ENCODE data around the gene MOCS3. TPM values are rescaled to one million over a fixed set of nuclear protein-coding genes. Genes with fewer than 3 reads are reported as not detected.
A peak's percentile ranks its signal among the peaks of the same experiment; 100 is the strongest.

The MOCS3 gene
- total RNA-seq, 1 donor from 2014 or later = 2.8 TPM

GRCh38 chr20:50928469-50928868 lies 30.1 kb upstream of the MOCS3 start:
- intact Hi-C loops (cut with micrococcal nuclease) = no loop called here
- Histone ChIP-seq H3K27ac (replicated peaks) (peak overlapping the region; percentile 99), H3K4me3 (peak overlapping the region; percentile 81)

GRCh38 chr20:50929299-50930138 lies 29.1 kb upstream of the MOCS3 start:
- intact Hi-C loops (cut with micrococcal nuclease) = no loop called here

More at GRCh38 chr20:50928469-50928868, 30.1 kb upstream of the MOCS3 start:
- no peak for DNase-seq
- Histone ChIP-seq H3K36me3 (peaks cover 7% of the 10 kb centered on the region), H3K9me3 (replicated peaks) (no peaks in the 10 kb centered on the region), H3K4me1 (peaks cover 85% of the 10 kb centered on the region), H3K27me3 (ENCODE audit: low read depth) (no peaks in the 10 kb centered on the region)
- peak; percentile 8 for TF ChIP-seq CTCF (IDR thresholded peaks at IDR 0.05; ENCODE audit: borderline replicate concordance)

GRCh38 chr20:50930139-50930975 lies 28.3 kb upstream of the MOCS3 start:
- H3K36me3 ChIP-seq = peaks cover 24% of the 10 kb centered on the region
- no peak for DNase-seq
- intact Hi-C loops (cut with micrococcal nuclease) = no loop called here
- peaks cover 66% of the 10 kb centered on the region for H3K4me1 ChIP-seq
- TF ChIP-seq CTCF (IDR thresholded peaks at IDR 0.05; ENCODE audit: borderline replicate concordance) = no peak
- H3K4me3 ChIP-seq = peak overlapping the region; percentile 81
- H3K9me3 ChIP-seq (replicated peaks) = no peaks in the 10 kb centered on the region
- peak overlapping the region; percentile 99 for H3K27ac ChIP-seq (replicated peaks)
- H3K27me3 ChIP-seq (ENCODE audit: low read depth) = no peaks in the 10 kb centered on the region

More at GRCh38 chr20:50929299-50930138, 29.1 kb upstream of the MOCS3 start:
- DNase-seq = peak; percentile 81
- peak; percentile 75 for TF ChIP-seq CTCF (IDR thresholded peaks at IDR 0.05; ENCODE audit: borderline replicate concordance)
- Histone ChIP-seq H3K36me3 (peaks cover 16% of the 10 kb centered on the region), H3K4me3 (peak overlapping the region; percentile 81), H3K9me3 (replicated peaks) (no peaks in the 10 kb centered on the region), H3K27ac (replicated peaks) (peak overlapping the region; percentile 99), H3K27me3 (ENCODE audit: low read depth) (no peaks in the 10 kb centered on the region), H3K4me1 (peaks cover 74% of the 10 kb centered on the region)

- no peak for DNase-seq
- Histone ChIP-seq H3K9me3 (replicated peaks) (no peaks in the 10 kb centered on the region), H3K4me3 (peak overlapping the region; percentile 81), H3K4me1 (peaks cover 60% of the 10 kb centered on the region), H3K36me3 (peaks cover 30% of the 10 kb centered on the region), H3K27me3 (ENCODE audit: low read depth) (no peaks in the 10 kb centered on the region), H3K27ac (replicated peaks) (peak overlapping the region; percentile 99)
- TF ChIP-seq CTCF (IDR thresholded peaks at IDR 0.05; ENCODE audit: borderline replicate concordance) = no peak
- intact Hi-C loops (cut with micrococcal nuclease) = no loop called here
These were observed 27.7 kb upstream of the MOCS3 start for GRCh38 chr20:50930976-50931305.

- intact Hi-C loops (cut with micrococcal nuclease) = no loop called here
- peak; percentile 78 for TF ChIP-seq CTCF (IDR thresholded peaks at IDR 0.05; ENCODE audit: borderline replicate concordance)
- Histone ChIP-seq H3K27me3 (ENCODE audit: low read depth) (no peaks in the 10 kb centered on the region), H3K36me3 (peaks cover 34% of the 10 kb centered on the region), H3K4me1 (peaks cover 55% of the 10 kb centered on the region), H3K27ac (replicated peaks) (peak within 1 kb of the TSS; percentile 99), H3K4me3 (peak within 1 kb of the TSS; percentile 81), H3K9me3 (replicated peaks) (no peaks in the 10 kb centered on the region)
- peak; percentile 90 for DNase-seq
These were observed 27.2 kb upstream of the MOCS3 start, which contains the start of gene ADNP for GRCh38 chr20:50931306-50932015. TSS of gene ADNP (minus strand) at chr20:50931437. CDS start at chr20:50903996, 27,441 bp downstream.

All from left ventricle myocardium inferior (tissue), 1 donor.